HCT116 (cell line): ENCODE measurements around the gene SLC22A5. TPM values are rescaled to one million over a fixed set of nuclear protein-coding genes. Genes with fewer than 3 reads are reported as not detected.
A peak's percentile ranks its signal among the peaks of the same experiment; 100 is the strongest.
"Not testable (repeated sequence)": the region's sequence is repeated elsewhere in the genome, so short reads cannot be mapped to it uniquely, and the experiment has no call there.

Experiments used
- ATAC-seq: fragments of 200-7000 bp; cut with Tn5 transposase; 2 replicates; pipeline ENCODE4 v1.9.1; 2020; ENCODE audit warnings: mild to moderate bottlenecking, moderate library complexity
- BruUV-seq: library from RNA; stranded (reverse); fragments of 400-500 nt; replicated peaks from 2 replicates; lab custom pipeline; 2021; lab: Mats Ljungman, UMichigan
- CTCF ChIA-PET: fragments of 300-600 bp; sonication (Branson Sonifier 250); formaldehyde crosslinking; loops from one replicate; lab custom pipeline; 2021; ENCODE audit warnings: antibody characterized with exemption; lab: Charles Lee
- POLR2A ChIA-PET: fragments of 300-600, 350-600 bp; sonication (Branson Sonifier 250); formaldehyde crosslinking; loops from one replicate; lab custom pipeline; 2021; ENCODE audit warnings: antibody characterized with exemption; lab: Charles Lee
- RAD21 ChIA-PET, 2 experiments: fragments of 300-600 bp; sonication (Branson Sonifier 250); formaldehyde crosslinking; loops; one replicate each; lab custom pipeline; 2023; ENCODE audit warnings: low total read pairs in 2 of 2; ENCODE audit not compliant: uncharacterized antibody in 2 of 2, unreplicated experiment in 2 of 2, low non-redundant PET in 1 of 2; lab: Charles Lee
- DNase-seq: peaks from one replicate; pipeline ENCODE4 v3.0.0-alpha.2; 2010; ENCODE audit warnings: low read depth, low spot score
- H2AFZ ChIP-seq: fragments of 200-600 bp; shearing (Covaris generic), sonication (generic); 2 replicates; pipeline ENCODE4 v1.6.1; 2017; ENCODE audit warnings: low read depth, mixed run types, mixed read lengths, antibody characterized with exemption, low read length; ENCODE audit not compliant: poor library complexity, severe bottlenecking
- H3K27ac ChIP-seq: 2 replicates; pipeline ENCODE4 v1.5.1; 2012; ENCODE audit warnings: low read depth, low read length
- H3K27me3 ChIP-seq: fragments of 200-600 bp; sonication (generic); 2 replicates; pipeline ENCODE4 v1.6.1; 2016; ENCODE audit warnings: mixed run types, low read length, mixed read lengths; ENCODE audit not compliant: insufficient read depth
- H3K36me3 ChIP-seq, 2 experiments: fragments of 200-500 bp in 1 of 2; fragments of 200-600 bp in 1 of 2; sonication (Bioruptor generic) in 1 of 2; sonication (generic) in 1 of 2; 2 replicates each; pipeline versions ENCODE4 v1.5.1 to v1.6.1; 2014 to 2016; ENCODE audit warnings: low read length in 2 of 2, inconsistent platforms in 1 of 2, mixed read lengths in 1 of 2, mixed run types in 1 of 2; ENCODE audit not compliant: insufficient read depth in 2 of 2, control insufficient read depth in 1 of 2
- H3K4me1 ChIP-seq, 2 experiments: fragments of 200-600 bp in 1 of 2; sonication (generic) in 1 of 2; 2 replicates each; pipeline versions ENCODE4 v1.5.1 to v1.6.1; 2012 to 2017; ENCODE audit warnings: low read length in 2 of 2, inconsistent platforms in 1 of 2, mild to moderate bottlenecking in 1 of 2, mixed read lengths in 1 of 2, mixed run types in 1 of 2, moderate library complexity in 1 of 2; ENCODE audit not compliant: insufficient read depth in 2 of 2, control insufficient read depth in 1 of 2
- H3K4me2 ChIP-seq: fragments of 200-600 bp; sonication (generic); 2 replicates; pipeline ENCODE4 v1.6.1; 2017; ENCODE audit warnings: mixed run types, low read length, mixed read lengths
- H3K4me3 ChIP-seq, 2 experiments: fragments of 200-600 bp in 1 of 2; sonication (generic) in 1 of 2; replicated peaks in 1 of 2; 2 replicates each; pipeline ENCODE4 v1.5.1; 2011 to 2016; ENCODE audit warnings: low read length in 2 of 2, control low read depth in 1 of 2, low read depth in 1 of 2, mild to moderate bottlenecking in 1 of 2, mixed read lengths in 1 of 2, mixed run types in 1 of 2
- H3K79me2 ChIP-seq: fragments of 200-600 bp; sonication (generic); 2 replicates; pipeline ENCODE4 v1.6.1; 2017; ENCODE audit warnings: mild to moderate bottlenecking, mixed run types, low read length, moderate library complexity, mixed read lengths; ENCODE audit not compliant: insufficient read depth
- H3K9ac ChIP-seq: fragments of 200-600 bp; sonication (generic); 2 replicates; pipeline ENCODE4 v1.6.1; 2016; ENCODE audit warnings: low read length, mixed read lengths
- H3K9me2 ChIP-seq: fragments of 200-600 bp; sonication (generic), shearing (Covaris generic); 2 replicates; pipeline ENCODE4 v1.6.1; 2017; ENCODE audit warnings: mixed run types, mild to moderate bottlenecking, moderate library complexity; ENCODE audit not compliant: insufficient read depth
- H3K9me3 ChIP-seq, 2 experiments: fragments of 200-500 bp in 1 of 2; fragments of 200-600 bp in 1 of 2; sonication (Bioruptor generic) in 1 of 2; sonication (generic) in 1 of 2; 2 replicates each; pipeline ENCODE4 v1.6.1; 2014 to 2017; ENCODE audit warnings: low read length in 2 of 2, mixed read lengths in 2 of 2, inconsistent platforms in 1 of 2, low read depth in 1 of 2, mild to moderate bottlenecking in 1 of 2, mixed run types in 1 of 2, moderate library complexity in 1 of 2; ENCODE audit not compliant: control insufficient read depth in 1 of 2, insufficient read depth in 1 of 2
- H4K20me1 ChIP-seq: fragments of 200-600 bp; sonication (generic), shearing (Covaris generic); 2 replicates; pipeline ENCODE4 v1.6.1; 2017; ENCODE audit warnings: mixed run types, mild to moderate bottlenecking, moderate library complexity; ENCODE audit not compliant: insufficient read depth
- CEBPB ChIP-seq: IDR thresholded peaks from 2 replicates; pipeline ENCODE4 v1.6.1; 2012; ENCODE audit warnings: low read depth
- EGR1 ChIP-seq: IDR thresholded peaks from 2 replicates; pipeline ENCODE4 v1.6.1; 2012; ENCODE audit warnings: low read depth
- ELF1 ChIP-seq: IDR thresholded peaks from 2 replicates; pipeline ENCODE4 v1.6.1; 2012; ENCODE audit warnings: low read depth, borderline replicate concordance
- JUND ChIP-seq: IDR thresholded peaks from 2 replicates; pipeline ENCODE4 v1.6.1; 2012
- YY1 ChIP-seq: IDR thresholded peaks from 2 replicates; pipeline ENCODE4 v1.6.1; 2011; ENCODE audit warnings: low read length, low read depth, moderate library complexity, mild to moderate bottlenecking; ENCODE audit not compliant: insufficient replicate concordance; ENCODE audit errors: extremely low read depth
- intact Hi-C: fragments of 100-400 bp; cut with micrococcal nuclease; formaldehyde crosslinking; loops from 2 replicates; pipeline ENCODE4 v1.10.0; 2022
- total RNA-seq: library from RNA; stranded (reverse); gene quantifications from one replicate; pipeline ENCODE4 v1.2.1, GENCODE V29; 2021; ENCODE audit not compliant: unreplicated experiment
- TF ChIP-seq, protein P1 (sequence below): IDR thresholded peaks from 2 replicates; pipeline ENCODE4 v1.6.1; 2011; ENCODE audit warnings: mild to moderate bottlenecking, low read length, moderate library complexity; ENCODE audit not compliant: insufficient replicate concordance; ENCODE audit errors: extremely low read depth

Gene SLC22A5
- total RNA-seq, 1 experiment from 2014 or later = 9.9 TPM

DNA sequence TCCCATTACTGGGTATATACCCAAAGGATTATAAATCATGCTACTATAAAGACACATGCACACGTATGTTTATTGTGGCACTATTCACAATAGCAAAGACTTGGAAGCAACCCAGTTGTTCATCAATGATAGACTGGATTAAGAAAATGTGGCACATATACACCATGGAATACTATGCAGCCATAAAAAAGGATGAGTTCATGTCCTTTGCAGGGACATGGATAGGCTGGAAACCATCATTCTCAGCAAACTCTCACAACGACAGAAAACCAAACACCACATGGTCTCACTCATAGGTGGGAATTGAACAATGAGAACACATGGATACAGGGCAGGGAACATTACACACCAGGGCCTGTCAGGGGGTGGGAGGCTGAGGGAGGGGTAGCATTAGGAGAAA, 34.5 kb downstream of the SLC22A5 start:
- RAD21 ChIA-PET, H3K79me2 ChIP-seq, CTCF ChIA-PET, intact Hi-C loops, H3K27ac ChIP-seq, H3K9me3 ChIP-seq, H3K4me2 ChIP-seq, H3K9ac ChIP-seq, H4K20me1 ChIP-seq, BruUV-seq, H3K36me3 ChIP-seq, DNase-seq, H2AFZ ChIP-seq, H3K4me3 ChIP-seq, ATAC-seq, H3K27me3 ChIP-seq, POLR2A ChIA-PET, H3K9me2 ChIP-seq: not testable (repeated sequence)
- peaks cover 0 to 20% of the 10 kb centered on the region in 2 experiments; a peak in 2 of 4 replicates for H3K4me1 ChIP-seq

DNA sequence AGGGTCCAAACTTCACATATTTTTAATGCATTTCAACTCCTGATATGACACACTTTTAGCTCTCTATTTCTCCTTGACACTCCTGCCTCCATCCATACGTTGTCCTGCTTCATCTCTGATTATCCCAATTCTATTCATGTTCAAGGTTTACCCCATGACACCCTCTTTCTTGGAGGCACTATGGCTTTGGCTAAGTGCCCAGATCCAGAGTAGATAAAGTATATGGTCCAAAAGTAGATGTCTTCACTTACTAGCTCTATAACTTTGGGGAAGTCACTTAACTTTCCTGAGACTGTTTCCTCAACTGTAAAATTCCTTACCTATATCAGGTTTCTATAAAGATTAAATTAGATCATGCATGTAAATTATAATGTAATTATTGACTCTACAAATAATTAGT, 36.1 kb downstream of the SLC22A5 start:
- peaks cover 6 to 34% of the 10 kb centered on the region in 2 experiments; a peak in 3 of 4 replicates for H3K4me1 ChIP-seq
- H3K27ac ChIP-seq = no peak overlapping the region
- no peaks in the 10 kb centered on the region for H4K20me1 ChIP-seq
- POLR2A ChIA-PET = no interaction called here
- no peaks in the 10 kb centered on the region for H3K9me2 ChIP-seq
- H3K79me2 ChIP-seq = no peaks in the 10 kb centered on the region
- H3K9me3 ChIP-seq = no peaks in the 10 kb centered on the region
- H3K36me3 ChIP-seq = no peaks in the 10 kb centered on the region
- BruUV-seq = no TSS peak
- no peak overlapping the region for H3K9ac ChIP-seq
- H3K4me2 ChIP-seq = peak overlapping the region; percentile 41; the same call in 1 of the 2 replicates
- RAD21 ChIA-PET = no interaction called here
- ATAC-seq (no peak), DNase-seq (no peak)
- H3K4me3 ChIP-seq = no peak overlapping the region
- TF ChIP-seq JUND = no peak
- no peak for TF ChIP-seq YY1
- no peak for TF ChIP-seq CEBPB
- TF ChIP-seq ELF1 = no peak
- no peak for TF ChIP-seq EGR1
- TF ChIP-seq, protein P1, sequence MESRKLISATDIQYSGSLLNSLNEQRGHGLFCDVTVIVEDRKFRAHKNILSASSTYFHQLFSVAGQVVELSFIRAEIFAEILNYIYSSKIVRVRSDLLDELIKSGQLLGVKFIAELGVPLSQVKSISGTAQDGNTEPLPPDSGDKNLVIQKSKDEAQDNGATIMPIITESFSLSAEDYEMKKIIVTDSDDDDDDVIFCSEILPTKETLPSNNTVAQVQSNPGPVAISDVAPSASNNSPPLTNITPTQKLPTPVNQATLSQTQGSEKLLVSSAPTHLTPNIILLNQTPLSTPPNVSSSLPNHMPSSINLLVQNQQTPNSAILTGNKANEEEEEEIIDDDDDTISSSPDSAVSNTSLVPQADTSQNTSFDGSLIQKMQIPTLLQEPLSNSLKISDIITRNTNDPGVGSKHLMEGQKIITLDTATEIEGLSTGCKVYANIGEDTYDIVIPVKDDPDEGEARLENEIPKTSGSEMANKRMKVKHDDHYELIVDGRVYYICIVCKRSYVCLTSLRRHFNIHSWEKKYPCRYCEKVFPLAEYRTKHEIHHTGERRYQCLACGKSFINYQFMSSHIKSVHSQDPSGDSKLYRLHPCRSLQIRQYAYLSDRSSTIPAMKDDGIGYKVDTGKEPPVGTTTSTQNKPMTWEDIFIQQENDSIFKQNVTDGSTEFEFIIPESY = no peak
- intact Hi-C loops = no loop called here
- H2AFZ ChIP-seq = no peak overlapping the region
- CTCF ChIA-PET = no interaction called here
- H3K27me3 ChIP-seq = no peaks in the 10 kb centered on the region
